Hematopoietic multipotent progenitor cell treated with erythropoietin and hydrocortisone succinate and interleukin-3 and kit ligand, for 4 days (in vitro differentiated cells): ENCODE data around the gene ATAD3C.
"Not testable (repeated sequence)": the region's sequence is repeated elsewhere in the genome, so short reads cannot be mapped to it uniquely, and the experiment has no call there.

ENCODE experiments used
- DNase-seq: peaks from one replicate; pipeline ENCODE4 v3.0.0-alpha.2; 2015

Gene ATAD3C

DNA sequence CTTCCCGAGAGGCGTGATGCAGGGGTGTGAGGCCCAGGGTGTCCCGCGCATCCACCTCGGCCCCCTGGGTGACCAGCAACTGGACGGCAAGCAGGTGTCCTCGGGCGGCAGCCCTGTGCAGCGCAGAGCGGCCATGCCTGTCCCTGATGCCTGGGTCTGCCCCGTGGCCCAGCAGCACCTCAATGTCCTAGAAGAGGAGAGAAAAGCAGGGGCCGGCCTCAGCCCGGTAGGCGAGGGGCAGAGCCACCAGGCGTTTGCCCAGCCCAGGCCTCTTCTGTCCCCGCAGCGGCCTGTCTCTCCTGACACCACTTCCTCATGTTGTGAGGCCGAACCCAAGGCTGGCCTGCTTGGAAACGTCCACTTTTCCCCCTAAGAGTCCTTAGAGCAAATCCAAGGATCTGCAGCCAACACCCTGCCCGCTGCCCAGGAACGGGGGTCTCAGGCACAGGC is 30.1 kb upstream of the ATAD3C start:
- no peak for DNase-seq

DNA sequence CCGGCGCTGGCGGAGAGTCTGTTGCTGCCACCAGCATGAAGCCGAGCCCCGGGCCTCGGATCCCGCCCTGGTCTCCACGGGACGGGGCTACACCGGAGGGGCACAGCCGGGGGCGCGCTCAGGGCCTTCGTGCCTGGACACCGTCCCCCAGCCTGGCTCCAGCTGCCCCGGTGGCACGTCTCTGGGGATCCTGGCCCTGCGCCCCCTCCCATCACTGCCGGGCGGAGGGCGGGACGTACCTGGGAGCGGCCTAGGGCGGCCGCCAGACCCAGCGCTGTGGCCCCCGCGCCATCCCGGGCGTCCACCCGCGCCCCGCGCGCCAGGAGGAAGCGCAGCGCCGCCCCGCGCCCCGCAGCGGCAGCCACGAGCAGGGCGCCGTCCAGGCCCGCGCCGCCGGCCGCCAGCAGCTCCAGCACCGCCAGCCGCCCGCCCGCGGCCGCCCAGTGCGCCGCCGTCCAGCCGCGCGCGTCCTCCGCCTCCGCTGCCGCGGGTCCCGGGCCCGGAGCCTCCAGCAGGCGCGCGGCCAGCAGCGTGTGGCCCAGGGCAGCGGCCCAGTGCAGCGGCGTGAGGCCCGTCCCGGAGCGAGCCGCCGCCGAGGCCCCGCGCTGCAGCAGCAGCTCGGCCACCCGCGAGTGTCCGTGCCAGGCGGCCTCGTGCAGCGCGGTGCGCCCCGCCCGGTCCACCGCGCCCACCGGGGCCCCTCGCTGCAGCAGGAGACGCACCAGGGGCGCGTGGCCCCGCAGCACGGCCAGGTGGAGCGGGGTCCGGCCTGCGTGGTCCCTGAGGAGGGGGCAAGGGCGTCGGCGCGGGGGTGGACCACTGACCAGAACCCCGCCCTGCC is 29.5 kb upstream of the ATAD3C start:
- no peak for DNase-seq

DNA sequence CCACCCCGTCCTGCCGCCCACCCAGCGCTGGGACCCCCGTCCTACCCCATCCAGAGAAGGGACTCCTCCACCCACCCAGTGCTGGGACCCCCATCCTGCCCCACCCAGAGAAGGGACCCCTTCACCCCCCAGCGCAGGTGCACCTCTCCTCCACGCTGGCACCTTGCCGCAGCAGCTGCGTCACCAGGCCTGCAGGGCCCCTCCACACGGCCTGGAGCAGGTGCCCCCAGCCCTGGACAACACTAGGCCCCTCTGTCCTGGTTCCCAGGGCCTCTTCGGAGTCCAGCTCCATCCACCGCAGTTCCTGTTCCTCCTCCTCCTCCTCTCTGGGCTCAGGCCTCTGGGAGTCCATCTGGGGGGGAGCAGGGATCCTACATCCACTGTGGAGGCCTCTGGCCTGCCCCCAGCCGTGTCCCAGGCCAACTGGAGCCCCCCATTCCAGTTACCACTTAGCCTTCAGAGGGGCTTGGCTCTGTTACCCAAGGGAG is 28.8 kb upstream of the ATAD3C start:
- no peak for DNase-seq

DNA sequence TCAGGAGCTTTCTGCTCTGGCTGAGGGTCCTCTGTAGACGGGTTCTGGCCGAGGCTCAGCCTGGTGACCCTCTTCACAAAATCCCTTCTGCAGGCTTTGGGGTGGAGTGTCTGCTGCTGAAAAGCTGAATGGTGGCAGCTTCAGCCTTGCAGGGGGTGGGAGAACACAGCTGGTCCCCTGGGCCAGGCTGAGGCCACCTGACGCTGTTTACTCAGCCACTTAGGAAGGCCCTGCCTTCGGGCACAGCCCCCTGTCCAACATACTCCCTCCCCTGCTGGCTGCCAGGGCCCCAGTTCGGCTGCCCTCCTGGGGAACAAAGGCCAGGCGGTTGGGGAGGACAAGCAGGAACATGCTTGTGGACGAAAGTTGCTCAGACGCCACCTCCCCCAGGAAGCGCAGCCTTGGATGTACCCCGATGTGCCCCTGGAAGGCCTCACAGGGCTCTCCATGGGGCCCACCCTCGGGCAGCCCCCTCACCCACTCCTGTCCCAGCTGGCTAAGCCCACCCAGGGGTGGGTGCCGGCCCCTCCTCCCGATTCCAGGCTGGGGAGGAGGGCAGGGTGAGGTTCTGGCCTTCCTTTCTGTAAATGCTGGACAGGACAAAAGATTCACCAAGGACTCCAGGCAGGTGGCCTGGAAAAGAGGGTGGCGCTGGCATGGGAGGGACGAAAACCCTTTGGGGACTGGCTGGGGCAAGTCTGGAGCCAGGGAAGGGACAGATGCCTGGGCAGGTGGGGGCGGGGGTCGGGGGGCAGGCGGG is 28.2 kb upstream of the ATAD3C start, which contains the start of gene ANKRD65:
TSS of gene ANKRD65 (minus strand) at position 130 of the 760 bp plus-strand sequence. CDS start 271 bp downstream, outside the sequence.
- DNase-seq, result no peak

DNA sequence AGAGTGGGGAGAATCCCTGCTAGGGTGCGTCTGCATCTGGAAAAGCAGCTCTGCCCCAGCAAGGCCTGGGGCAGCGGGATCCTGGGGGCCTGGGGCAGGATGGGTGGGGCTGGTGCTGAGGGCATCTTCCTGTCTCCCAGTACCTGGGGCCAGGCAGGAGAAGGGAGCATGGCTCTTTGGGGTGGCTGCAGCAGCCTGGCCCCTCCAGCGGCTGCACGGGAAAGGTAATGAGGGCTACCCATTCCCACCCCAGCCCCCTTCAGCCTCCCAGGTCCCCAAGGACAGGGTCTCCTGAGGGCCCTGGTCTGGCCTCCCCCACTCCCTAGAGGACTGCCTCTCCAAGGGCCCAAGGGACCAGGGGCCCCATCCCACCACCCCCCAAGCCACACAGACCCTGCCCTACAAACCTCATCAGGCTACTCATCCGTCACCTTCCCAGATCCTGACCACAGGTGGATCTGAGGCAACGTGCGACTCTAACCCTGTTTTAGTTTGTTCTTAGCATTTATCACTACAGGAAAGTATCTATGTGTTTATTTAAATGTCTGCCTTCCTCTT is 27.5 kb upstream of the ATAD3C start:
- no peak for DNase-seq

DNA sequence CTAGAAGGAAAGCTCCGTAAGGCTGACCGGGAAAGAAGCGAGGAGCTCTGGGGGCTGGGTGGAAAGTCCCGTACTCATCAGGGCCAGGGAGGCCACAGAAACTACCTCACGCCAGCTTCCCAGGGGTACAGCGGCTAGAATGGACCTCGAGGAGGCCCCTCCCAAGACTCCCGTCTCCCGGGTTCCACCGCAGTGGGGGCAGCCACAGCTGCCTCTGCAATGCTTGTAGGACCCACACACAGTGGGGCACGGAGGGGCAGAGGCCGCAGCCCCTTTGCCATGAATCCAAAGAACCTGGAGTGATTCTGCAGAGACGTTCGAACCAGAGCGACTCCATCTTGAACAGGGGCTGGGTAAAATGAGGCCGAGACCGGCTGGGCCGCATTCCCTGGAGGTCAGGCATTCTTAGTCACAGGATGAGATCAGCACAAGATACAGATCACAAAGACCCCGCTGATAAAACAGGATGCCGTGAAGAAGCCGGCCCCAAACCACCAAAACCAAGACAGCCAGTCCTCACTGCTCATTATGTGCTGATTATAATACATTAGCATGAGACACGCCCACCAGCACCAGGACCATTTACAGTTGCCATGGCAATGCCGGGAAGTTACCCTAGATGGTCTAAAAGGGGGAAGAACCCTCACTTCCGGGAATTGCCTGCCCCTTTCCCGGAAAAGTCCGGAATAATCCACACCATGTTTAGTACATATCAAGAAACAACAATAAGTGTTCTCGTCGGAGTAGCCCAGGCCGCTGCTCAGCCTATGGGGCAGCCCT is 26.8 kb upstream of the ATAD3C start:
- no peak for DNase-seq

DNA sequence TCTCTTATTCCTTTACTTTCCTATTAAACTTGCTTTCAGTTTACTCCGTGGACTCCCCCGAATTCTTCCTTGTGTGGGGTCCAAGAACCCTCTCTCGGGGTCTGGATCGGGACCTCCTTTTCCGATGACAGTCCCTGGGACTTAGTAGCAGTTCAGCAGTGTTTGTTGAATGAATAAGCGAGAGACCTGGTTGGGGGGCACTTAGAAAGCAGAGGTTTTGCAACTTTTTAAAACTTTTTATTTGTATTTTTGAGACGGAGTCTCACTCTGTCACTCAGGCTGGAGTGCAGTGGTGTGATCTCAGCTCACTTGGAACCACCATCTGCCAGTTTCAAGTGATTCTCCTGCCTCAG is 26.3 kb upstream of the ATAD3C start:
- DNase-seq, result no peak

DNA sequence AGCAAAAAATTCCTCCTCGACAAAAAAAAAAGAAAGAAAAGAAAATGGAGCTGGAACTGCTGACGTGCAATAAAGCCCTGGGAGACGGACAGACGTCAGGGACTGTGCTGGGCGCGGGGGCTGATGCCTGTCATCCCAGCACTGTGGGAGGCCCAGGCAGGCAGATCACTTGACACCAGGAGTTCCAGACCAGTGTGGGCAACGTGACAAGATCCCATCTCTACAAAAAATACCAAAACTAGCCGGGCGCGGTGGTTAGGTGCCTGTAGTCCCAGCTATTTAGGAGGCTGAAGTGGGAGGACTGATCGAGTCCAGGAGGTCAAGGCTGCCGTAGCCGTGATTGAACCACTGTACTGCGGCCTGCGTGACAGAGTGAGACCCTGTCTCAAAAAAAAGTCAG is 24.8 kb upstream of the ATAD3C start:
- no peak for DNase-seq

DNA sequence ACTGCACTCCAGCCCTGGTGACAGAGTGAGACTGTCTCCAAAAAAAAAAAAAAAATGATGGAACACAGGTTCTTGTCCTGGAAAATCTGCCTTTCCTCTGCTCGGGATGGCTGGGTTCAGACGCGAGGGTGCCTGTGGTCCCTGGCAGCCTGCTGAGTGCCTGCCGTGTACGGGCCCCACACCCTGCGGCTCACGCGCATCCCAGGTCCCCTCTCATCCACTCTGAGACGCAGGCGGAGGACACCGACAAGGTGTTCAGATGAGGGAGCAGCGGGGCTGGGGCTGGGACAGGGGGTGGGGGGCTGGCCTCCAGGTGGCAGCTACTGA is 24.1 kb upstream of the ATAD3C start:
- DNase-seq, result no peak

DNA sequence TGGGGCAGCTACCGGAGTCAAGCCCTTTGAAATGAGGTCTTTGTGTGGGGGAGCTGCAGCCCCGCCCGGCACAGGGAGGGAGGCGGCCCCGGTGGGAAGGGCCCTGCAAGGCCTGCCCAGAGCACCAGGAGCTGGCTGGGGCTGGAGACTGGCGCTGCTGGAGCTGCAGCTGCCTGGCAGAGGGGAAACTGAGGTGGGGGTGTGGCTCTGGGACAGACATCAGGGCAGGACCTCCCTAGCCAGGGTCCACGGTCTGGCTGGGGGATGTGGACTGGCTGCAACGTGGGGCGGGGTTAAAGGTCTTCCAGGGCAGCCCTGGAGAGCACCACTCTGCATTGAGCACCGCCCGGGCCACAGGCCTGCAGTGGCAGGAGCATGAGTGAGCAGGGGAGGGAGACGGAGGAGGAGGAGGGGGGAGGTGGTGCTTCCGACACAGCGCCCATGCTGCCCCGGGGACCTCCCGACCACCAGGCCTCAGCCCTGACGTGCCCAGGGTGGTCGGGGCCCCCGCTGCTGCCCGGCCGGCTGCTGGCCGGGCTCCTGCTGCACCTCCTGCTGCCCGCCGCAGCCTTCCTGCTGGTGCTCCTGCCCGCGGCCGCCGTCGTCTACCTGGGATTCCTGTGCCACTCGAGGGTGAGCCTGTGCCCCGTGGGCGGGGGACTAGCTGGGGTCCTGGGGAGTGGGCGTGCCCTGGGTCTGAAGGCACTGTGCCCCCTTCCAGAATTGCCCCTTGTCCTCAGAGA is 23.6 kb upstream of the ATAD3C start:
- DNase-seq, result no peak

DNA sequence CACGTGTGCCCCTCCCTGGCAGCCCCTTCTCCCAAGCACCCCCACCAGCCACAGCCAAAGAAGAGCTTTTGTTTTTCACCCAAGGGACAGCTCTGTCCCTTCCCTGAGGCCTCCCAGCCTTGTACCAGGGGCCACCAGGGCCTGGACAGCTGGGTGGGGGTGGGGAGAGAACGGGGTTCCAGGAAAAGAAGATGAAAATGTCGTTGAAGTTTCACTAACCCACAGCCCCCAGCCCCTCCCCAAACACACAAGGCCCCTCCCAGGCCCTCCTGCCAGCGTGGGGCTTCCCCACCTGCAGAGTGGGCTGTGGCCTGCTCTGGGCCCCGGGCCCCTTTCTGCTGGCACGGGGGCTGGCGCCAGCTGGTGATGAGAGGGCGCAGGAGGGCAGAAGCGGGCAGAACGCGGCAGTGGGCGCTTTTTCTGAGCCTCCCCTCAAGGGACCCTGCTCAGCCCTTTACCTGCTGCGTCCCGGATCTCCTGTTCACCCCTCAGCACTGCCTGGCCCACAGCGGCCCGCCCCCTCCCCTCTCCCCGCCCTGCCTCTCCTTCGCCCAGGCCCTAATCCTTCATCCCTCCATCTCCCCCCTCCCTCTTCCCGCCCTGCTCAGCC is 22.9 kb upstream of the ATAD3C start:
- DNase-seq, result no peak

DNA sequence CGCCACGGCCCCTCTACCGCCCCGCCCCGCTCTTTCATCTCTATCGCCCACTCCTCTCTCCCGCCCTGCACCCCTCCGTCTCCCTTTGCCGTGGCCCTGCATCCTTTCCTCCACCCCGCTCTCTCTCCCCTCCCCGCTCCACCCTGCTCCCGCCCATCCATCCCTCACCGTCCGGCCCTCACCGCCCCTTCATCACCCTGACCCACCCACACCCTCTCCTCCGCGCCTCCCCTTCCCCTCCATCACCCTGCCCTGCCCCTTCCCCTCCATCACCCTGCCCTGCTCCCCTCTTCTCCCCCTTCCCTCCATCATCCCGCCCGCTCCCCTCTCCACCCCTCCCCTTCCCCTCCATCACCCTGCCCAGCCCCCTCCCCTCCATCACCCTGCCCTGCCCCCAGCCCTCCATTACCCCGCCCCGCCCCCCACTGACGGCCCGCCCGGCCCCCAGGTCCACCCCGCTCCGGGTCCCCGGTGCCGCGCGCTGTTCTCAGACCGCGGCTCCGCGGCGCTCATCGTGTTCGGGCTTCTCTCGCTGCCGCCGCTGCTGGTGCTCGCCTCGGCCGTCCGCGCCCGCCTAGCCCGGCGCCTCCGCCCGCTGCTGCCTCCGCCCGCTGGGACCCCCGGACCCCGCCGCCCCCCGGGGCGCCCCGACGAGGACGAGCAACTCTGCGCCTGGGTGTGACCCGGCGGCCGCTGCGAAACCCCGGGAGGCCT is 22.2 kb upstream of the ATAD3C start:
- DNase-seq, result no peak

DNA sequence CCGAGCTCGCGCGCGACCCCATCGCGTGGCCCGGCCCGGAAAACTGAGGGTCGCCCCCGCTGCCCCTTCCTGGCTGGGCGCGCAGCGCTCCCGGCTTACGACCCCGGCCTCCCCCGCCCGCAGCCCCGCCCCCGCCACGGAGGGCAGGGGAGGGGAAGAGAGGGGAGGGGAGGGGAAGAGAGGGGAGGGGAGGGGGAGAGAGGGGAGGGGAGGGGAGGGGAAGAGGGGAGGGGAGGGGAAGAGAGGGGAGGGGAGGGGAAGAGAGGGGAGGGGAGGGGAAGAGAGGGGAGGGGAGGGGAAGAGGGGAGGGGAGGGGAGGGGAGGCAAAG is 21.7 kb upstream of the ATAD3C start:
- DNase-seq, result no peak

DNA sequence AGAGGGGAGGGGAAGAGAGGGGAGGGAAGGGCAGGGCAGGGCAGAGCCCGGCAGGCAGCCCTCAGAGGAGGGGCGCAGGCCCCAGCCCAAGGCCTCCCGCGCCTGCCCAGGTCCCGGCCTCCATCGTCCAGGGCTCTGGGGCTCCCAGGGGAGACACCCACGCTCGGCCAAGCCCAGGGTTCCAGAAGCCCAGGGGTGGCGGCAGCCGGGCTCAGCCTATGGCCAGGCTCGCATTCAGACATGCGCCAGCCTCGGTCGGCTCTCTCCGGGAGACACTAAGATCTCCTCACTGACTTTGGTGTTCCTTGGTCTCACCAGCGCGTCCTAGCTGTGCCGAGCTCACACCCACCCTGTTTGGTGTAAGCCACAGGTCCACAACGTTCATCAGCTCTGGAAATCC is 21.3 kb upstream of the ATAD3C start:
- DNase-seq, result no peak

DNA sequence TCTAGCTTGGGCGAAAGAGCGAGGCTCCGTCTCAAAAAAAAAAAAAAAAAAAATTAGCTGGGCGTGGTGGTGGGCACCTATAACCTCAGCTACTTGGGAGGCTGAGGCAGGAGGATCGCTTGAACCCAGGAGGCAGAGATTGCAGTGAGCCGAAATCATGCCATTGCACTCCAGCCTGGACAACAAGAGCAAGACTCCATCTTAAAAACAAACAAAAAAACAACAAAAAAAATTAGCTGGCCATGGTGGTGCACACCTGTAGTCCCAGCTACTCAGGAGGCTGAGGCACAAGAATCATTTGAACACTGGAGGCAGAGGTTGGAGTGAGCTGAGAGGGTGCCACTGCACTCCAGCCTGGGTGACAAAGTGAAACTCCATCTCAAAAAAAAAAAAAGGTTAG is 20.5 kb upstream of the ATAD3C start:
- not testable (repeated sequence) for DNase-seq

DNA sequence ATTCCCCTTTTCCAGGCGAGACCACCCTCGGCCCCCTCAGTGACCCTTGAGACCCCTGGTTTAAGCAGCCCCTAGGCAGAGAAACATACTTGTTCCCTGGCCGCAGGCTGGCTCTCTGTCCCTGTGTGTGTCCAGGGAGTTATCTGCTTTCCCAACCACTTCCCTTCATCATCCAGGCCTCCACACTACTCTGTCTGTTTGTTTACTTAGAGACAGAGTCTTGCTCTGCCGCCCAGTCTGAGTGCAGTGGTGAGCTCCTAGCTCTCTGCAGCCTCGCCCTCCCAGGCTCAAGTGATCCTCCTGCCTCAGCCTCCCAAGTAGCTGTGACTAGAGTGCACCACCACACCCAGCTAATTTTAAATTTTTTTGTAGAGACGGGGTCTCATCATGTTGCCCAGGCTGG is 19.8 kb upstream of the ATAD3C start:
- no peak for DNase-seq

DNA sequence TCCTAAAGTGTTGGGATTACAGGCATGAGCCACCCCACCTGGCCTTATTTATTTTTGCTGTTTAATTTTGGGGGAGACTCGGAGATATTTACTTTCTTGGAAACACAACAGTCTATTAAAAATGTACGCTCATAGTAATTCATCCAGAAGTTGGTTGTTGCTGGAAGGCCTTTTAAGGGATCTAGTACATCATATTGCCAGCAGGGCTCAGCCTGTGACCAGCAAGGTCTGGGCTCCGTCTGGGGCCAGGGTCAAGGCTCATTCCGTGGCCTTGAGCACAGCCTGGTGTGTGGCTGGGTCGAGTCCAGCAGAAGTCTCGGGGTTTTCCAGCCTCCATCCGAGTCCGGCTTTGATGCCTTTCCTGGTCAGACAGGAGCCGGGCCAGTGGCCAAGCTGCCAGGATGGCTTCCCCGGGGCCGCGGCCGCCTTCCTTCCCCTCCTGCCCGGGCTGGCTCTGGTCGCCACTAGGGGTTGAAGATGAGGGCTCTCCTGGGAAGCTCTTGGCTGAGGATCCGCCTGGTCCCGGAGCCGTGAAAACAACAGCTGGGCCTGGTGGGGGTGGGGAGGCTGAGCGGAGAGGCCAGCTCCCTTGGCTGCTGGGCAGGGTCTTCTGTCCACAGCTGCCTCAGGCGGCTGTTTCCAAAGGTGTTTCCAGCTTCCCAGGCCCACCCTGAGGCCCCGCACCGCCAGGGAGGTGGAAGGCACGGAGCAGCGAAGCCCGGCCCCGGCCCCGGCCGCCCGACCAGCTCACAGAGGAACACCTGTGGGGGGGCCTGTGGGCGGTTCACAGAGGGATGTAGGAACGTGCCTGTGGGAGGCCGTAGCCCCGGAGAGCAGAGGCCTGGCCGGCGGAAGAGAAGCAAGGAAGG is 19.1 kb upstream of the ATAD3C start:
- no peak for DNase-seq

DNA sequence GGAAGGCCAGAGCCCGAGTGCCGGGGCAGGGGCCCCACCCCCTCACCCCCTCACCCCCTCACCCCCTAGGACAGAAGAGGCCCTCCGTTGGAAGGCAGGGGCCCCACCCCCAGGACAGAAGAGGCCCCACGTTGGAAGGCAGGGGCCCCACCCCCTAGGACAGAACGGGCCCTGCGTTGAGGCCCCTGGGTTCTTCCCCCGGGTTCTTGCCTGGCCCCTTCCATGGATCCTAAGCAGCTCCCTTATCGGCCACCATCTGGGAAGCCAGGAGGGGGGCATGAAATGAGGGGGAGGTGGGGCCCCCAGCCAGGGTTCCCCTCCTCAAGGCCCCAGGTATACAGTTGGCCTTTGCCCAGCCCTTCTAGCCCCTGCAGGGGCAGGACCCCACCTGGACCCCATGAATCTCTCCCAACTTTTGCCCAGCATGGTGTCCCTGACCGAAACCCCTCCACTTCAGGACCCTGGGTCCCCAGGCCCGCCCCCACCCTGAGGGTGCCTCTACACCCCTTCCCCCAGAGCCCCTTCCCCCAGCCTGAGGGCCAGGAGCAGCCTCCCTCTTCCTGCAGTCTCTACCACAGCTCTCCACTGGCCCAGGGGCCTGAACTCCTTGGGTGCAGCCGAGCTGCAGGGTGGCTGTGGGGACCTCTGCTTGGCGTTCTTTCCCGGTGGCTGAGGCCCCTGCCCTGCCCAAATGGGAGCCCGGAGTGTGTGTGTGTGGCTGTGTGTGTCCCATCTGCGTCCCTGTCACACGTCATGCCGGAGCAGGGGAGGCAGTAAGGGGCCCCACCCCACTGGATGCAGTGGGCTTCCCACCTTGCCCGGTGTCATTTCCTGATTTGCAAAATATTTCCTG is 18.3 kb upstream of the ATAD3C start:
- DNase-seq, result no peak

DNA sequence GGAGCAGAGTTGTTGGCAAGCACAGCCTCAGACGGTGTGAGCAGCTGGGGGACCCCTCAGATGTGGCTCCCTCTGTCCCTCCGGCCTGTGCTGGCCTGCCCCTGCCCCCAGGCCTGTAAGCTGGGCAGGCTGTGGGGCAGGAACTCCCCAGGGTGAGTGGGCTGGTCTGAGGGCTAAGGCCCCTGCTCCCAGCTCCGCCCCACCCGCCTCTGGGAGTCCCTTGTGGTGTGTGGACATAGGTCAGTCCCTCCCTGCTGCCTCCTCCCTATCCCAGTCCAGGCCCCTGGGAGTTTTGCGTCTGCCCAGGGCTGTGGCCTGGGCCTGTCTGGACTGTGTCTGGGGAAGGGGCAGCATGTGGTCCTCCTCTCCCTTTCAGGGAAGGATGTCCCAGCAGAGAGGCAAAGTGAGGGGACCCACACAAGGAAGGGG is 17.6 kb upstream of the ATAD3C start:
- no peak for DNase-seq
